AG04450 (cell line): ENCODE results near the gene ERC1. TPM values are rescaled to one million over a fixed set of nuclear protein-coding genes. Genes with fewer than 3 reads are reported as not detected.

ENCODE experiments used
- CTCF ChIA-PET: fragments of 300-600, 350-600 bp; formaldehyde crosslinking; extraction: SDS; loops from one replicate; lab custom pipeline; 2022; ENCODE audit warnings: antibody characterized with exemption, inconsistent platforms; lab: Charles Lee
- POLR2A ChIA-PET: fragments of 350-600 bp; formaldehyde crosslinking; extraction: SDS; loops from one replicate; lab custom pipeline; 2021; ENCODE audit warnings: antibody characterized with exemption, inconsistent platforms; lab: Yijun Ruan, JAX
- DNase-seq: peaks from one replicate; pipeline ENCODE4 v3.0.0-alpha.2; 2011; ENCODE audit warnings: low read depth, low spot score
- H3K27ac ChIP-seq: one replicate; pipeline ENCODE4 v1.5.1; 2012; ENCODE audit warnings: low read depth, low read length, control low read depth
- H3K27me3 ChIP-seq: one replicate; pipeline ENCODE4 v1.6.0; 2012; ENCODE audit warnings: low read length; ENCODE audit not compliant: control insufficient read depth, insufficient read depth
- H3K4me3 ChIP-seq: 2 replicates; pipeline ENCODE4 v1.5.1; 2011; ENCODE audit warnings: mild to moderate bottlenecking, low read depth, low read length, control low read depth
- H3K9me3 ChIP-seq: 2 replicates; pipeline ENCODE4 v1.5.1; 2012; ENCODE audit warnings: low read length; ENCODE audit not compliant: control insufficient read depth, insufficient read depth
- CTCF ChIP-seq: IDR thresholded peaks from 2 replicates; pipeline ENCODE4 v1.5.1; 2011; ENCODE audit warnings: low read depth, low read length, control low read depth, inconsistent platforms
- polyA plus RNA-seq: library from polyadenylated mRNA; depleted of rRNA; stranded (reverse); fragments of >200 nt; gene quantifications from 2 replicates; pipeline ENCODE4 v1.2.3, GENCODE V29; 2011

ERC1 gene
- polyA plus RNA-seq, 1 experiment, result 28.6 TPM

DNA sequence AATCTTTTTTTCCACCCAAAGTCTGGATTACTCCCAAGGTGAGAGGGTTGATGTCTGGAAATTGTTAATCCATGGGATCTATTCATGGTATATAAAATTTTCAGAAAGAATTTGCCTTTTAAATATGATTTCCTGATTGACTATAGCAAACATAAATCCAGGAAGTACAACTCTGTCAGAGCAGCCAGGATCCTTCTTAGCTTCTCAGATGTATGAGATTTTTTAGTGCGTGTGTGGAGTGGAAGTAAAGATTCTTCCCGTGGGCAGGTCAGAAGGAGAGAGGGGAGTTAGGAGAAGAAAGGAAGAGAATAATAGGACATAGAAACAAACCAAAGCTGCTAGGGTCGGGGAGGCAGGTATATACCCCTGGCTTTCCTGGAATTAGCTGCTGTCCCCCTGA is 444.0 kb downstream of the ERC1 start:
- CTCF ChIA-PET, result interaction anchor here (1.0 kb wide), 1 partner anchor 317 kb away, joined by 3 read pairs; no protein-coding TSS in a partner anchor
- no peak for TF ChIP-seq CTCF
- H3K27ac ChIP-seq, result no peak overlapping the region
- H3K9me3 ChIP-seq, result no peaks in the 10 kb centered on the region
- no peak for DNase-seq
- no peaks in the 10 kb centered on the region for H3K27me3 ChIP-seq
- POLR2A ChIA-PET, result no interaction called here
- no peak overlapping the region for H3K4me3 ChIP-seq

- Histone ChIP-seq H3K4me3 (no peak overlapping the region), H3K27me3 (no peaks in the 10 kb centered on the region), H3K9me3 (no peaks in the 10 kb centered on the region), H3K27ac (no peak overlapping the region)
- ChIA-PET CTCF (interaction anchor here (1.0 kb wide), 1 partner anchor 317 kb away, joined by 3 read pairs; no protein-coding TSS in a partner anchor), POLR2A (no interaction called here)
- DNase-seq, result no peak
- no peak for TF ChIP-seq CTCF
Measured at GRCh38 chr12:1435456-1435855, 444.4 kb downstream of the ERC1 start.

DNA sequence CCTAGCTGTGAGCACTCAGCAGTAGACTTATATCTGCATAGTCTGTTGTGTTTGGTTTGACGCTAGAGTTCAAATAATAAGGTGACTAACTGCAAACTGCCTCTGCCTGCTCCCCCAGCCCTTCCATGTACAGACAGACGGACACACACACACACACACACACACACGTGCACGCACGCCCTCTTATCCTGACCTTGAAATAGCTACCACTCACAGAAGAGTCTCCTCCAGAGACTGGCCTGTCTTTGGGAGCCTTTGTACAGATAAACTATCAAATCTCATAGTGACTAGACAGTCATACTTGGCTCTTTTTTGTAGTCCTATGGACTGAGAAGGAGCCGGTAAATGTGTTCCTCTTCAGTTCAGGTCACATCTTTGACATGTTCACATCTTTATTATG is 445.0 kb downstream of the ERC1 start:
- Histone ChIP-seq H3K27ac (no peak overlapping the region), H3K27me3 (no peaks in the 10 kb centered on the region), H3K4me3 (no peak overlapping the region), H3K9me3 (no peaks in the 10 kb centered on the region)
- POLR2A ChIA-PET, result no interaction called here
- CTCF ChIA-PET, result interaction anchor here (1.0 kb wide), 1 partner anchor 318 kb away, joined by 3 read pairs; no protein-coding TSS in a partner anchor
- TF ChIP-seq CTCF, result no peak
- no peak for DNase-seq

DNA sequence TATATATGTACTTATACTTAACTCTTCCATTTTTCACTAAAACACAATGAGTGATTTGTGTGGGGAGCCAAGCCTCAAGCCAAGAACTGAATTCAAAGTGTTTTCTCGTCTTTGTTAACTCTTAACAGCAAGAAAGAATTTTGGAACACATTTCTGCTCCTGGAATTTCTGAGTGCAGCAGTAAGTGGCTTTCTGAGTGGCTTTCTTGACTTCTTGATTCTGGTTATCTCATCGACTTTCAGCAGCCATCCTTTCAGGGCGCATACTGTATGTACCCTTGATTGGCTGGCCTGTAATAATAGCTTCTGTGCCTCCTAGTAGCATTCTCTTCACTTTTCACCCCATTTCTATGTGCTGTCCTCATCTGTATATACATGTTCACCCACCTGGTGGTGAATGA is 446.0 kb downstream of the ERC1 start:
- DNase-seq, result no peak
- ChIA-PET POLR2A (no interaction called here), CTCF (no interaction called here)
- Histone ChIP-seq H3K27ac (no peak overlapping the region), H3K4me3 (no peak overlapping the region), H3K9me3 (no peaks in the 10 kb centered on the region), H3K27me3 (no peaks in the 10 kb centered on the region)
- TF ChIP-seq CTCF, result no peak

DNA sequence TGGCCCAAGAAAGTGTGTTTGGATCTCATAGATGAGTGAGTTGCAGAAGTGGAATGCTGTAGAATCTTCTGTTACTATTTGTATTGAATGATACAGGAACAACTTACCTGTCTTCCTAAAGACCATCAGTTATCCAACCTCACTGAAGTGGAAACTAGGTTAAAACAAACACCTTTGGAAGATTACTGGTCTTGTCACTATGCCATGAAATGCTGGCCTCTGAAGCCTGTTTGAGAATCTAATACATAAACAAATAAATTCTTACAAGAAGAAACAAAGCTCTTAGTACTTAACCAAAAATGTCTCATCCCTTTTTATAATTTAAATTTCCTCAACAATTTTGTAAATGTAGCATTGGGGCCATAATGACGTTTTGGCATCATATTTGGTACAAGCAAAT is 448.2 kb downstream of the ERC1 start:
- Histone ChIP-seq H3K27ac (no peak overlapping the region), H3K27me3 (no peaks in the 10 kb centered on the region), H3K9me3 (no peaks in the 10 kb centered on the region), H3K4me3 (no peak overlapping the region)
- CTCF ChIA-PET, result no interaction called here
- TF ChIP-seq CTCF, result no peak
- POLR2A ChIA-PET, result no interaction called here
- DNase-seq, result no peak
